NCI-H2029 (cell line): ENCODE results near the gene CFAP69.
A peak's percentile ranks its signal among the peaks of the same experiment; 100 is the strongest.
"Not testable (repeated sequence)": the region's sequence is repeated elsewhere in the genome, so short reads cannot be mapped to it uniquely, and the experiment has no call there.

ENCODE experiments used
- DNase-seq: peaks from one replicate; lab custom pipeline; 2025; lab: John Stamatoyannopoulos, UW

Gene CFAP69

GRCh38 chr7:90346336-90347125 lies 101.6 kb downstream of the CFAP69 start, which contains the start of gene GTPBP10:
GTPBP10 (plus strand) TSS chr7:90346716; CDS start chr7:90346742, 26 bp downstream.
- peak; percentile 94 for DNase-seq

GRCh38 chr7:90347759-90348158 lies 102.8 kb downstream of the CFAP69 start:
- no peak for DNase-seq

DNA sequence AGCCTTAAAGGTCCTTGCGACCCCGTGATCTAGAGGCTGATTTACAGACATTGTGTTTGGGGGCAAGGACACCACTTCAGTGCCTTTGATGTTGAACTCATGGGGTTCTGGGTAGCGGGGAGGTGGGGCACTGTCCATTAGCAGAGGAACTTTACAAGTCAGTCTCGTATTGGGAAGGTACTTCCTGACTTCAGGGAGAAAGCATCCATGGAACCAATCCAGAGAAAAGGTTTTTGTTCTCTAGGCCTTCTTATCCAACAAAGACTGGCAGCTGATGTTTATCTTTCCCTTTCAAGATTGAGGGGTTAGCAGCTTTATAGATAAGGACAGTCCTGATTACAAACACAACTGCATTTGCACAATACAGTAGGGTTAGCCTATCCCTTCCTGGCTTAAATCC lies 104.3 kb downstream of the CFAP69 start:
- peak; percentile 12 for DNase-seq

- not testable (repeated sequence) for DNase-seq
Observed at GRCh38 chr7:90350032-90350431, 105.1 kb downstream of the CFAP69 start.

- no peak for DNase-seq
Observed at GRCh38 chr7:90351987-90352386, 107.0 kb downstream of the CFAP69 start.
